Prostate gland (tissue), 2 donors: ENCODE measurements around the gene OR2H2.

Experiments
- CTCF ChIP-seq, 4 experiments: fragments of 200-600 bp in 2 of 4; fragments of 450-650 bp in 2 of 4; sonication (generic) in 2 of 4; IDR thresholded peaks; 1 replicate in 3 of 4; 2 replicates in 1 of 4; pipeline ENCODE4 v1.5.1; 2016 to 2019; ENCODE audit warnings: antibody characterized with exemption in 4 of 4, mild to moderate bottlenecking in 2 of 4, moderate library complexity in 2 of 4
- POLR2AphosphoS5 ChIP-seq: sonication (generic); formaldehyde crosslinking; IDR thresholded peaks from one replicate; pipeline ENCODE4 v1.6.1; 2017; ENCODE audit warnings: antibody characterized with exemption

GRCh38 chr6:29603930-29604329 is 19.0 kb downstream of the OR2H2 start:
- TF ChIP-seq CTCF (IDR thresholded peaks at IDR 0.05) (no peak), POLR2AphosphoS5 (no peak)
